Heart right ventricle (tissue), 16 donors: Measurements from ENCODE around the gene TTLL7. TPM values are rescaled to one million over a fixed set of nuclear protein-coding genes. Genes with fewer than 3 reads are reported as not detected.

Experiments used
- ATAC-seq, 8 donors: fragments of 200-7000 bp; cut with Tn5 transposase; one replicate each; pipeline ENCODE4 v1.9.1; 2020; ENCODE audit warnings: mild to moderate bottlenecking in 8 of 8, moderate library complexity in 8 of 8, moderate number of reproducible peaks in 1 of 8
- DNase-seq, 2 donors: peaks; one replicate each; pipeline ENCODE4 v3.0.0-alpha.2; 2020
- H3K27ac ChIP-seq, 10 donors: fragments of 200-600 bp; sonication (generic) in 2 of 10; one replicate each; pipeline versions ENCODE4 v1.5.0 to v1.8.0; 2020 to 2022; ENCODE audit warnings: mild to moderate bottlenecking in 3 of 10
- H3K27me3 ChIP-seq, 7 donors: fragments of 200-600 bp; one replicate each; pipeline ENCODE4 v1.8.0; 2021 to 2022; ENCODE audit warnings: mild to moderate bottlenecking in 2 of 7
- H3K36me3 ChIP-seq, 9 donors: fragments of 200-600 bp; sonication (generic) in 1 of 9; one replicate each; pipeline versions ENCODE4 v1.5.0 to v1.8.0; 2020 to 2022; ENCODE audit warnings: mild to moderate bottlenecking in 2 of 9
- H3K4me1 ChIP-seq, 9 donors: fragments of 200-600 bp; sonication (generic) in 1 of 9; one replicate each; pipeline versions ENCODE4 v1.5.0 to v1.8.0; 2020 to 2022; ENCODE audit warnings: mild to moderate bottlenecking in 4 of 9
- H3K4me3 ChIP-seq, 10 donors: fragments of 200-600 bp; sonication (generic) in 2 of 10; one replicate each; pipeline versions ENCODE4 v1.5.0 to v1.8.0; 2020 to 2022; ENCODE audit warnings: mild to moderate bottlenecking in 7 of 10, moderate library complexity in 2 of 10
- H3K9me3 ChIP-seq, 11 donors: fragments of 200-600 bp in 10 of 11; sonication (generic) in 2 of 11; one replicate each; pipeline versions ENCODE4 v1.5.0 to v1.8.0; 2013 to 2022; ENCODE audit warnings: mild to moderate bottlenecking in 2 of 11, control low read depth in 1 of 11, moderate library complexity in 1 of 11
- CTCF ChIP-seq, 9 donors: fragments of 200-600 bp; sonication (generic) in 2 of 9; IDR thresholded peaks; one replicate each; pipeline versions ENCODE4 v1.5.0 to v1.8.0; 2021 to 2022; ENCODE audit warnings: antibody characterized with exemption in 9 of 9, mild to moderate bottlenecking in 5 of 9, moderate library complexity in 1 of 9
- WGBS, 2 donors: extraction: QIAGEN DNeasy Blood & Tissue Kit; methylation state at CpG; one replicate each; pipeline ENCODE4 v1.1.7; 2013; ENCODE audit warnings: inconsistent platforms in 1 of 2; 5-methylcytosine and 5-hydroxymethylcytosine counted together
- intact Hi-C, 10 donors: fragments of 100-400 bp; cut with DNase I; formaldehyde crosslinking; loops; one replicate each; pipeline versions ENCODE4 v1.11.1 to v1.14.2; 2022
- polyA plus RNA-seq, 2 donors: library from polyadenylated mRNA; stranded (reverse); fragments of 200-250 nt; gene quantifications; one replicate each; pipeline ENCODE4 v1.2.3, GENCODE V29; 2013
- total RNA-seq, 10 donors: library from RNA; stranded (reverse); fragmentation: NEBNext Ultra II Directional in 3 of 10; extraction: Animal tissue kit (Norgen Biotek cat#: 25700) in 3 of 10; gene quantifications; one replicate each; pipeline versions ENCODE4 v1.2.1 to v1.2.4, GENCODE V29; 2021 to 2023
- donor health status: Arrhythmogenic right ventricular cardiomyopathy.
- donor health status: ischemic (EF 13 %, LVEDD 7.1; RV severe dilation, severe dysfunction).
- donor health status: healthy with polysubstance abuse.
- donor health status: DM: no; HTN: yes; CAD: no.
- donor health status: DM: no; HTN: no; CAD: no.
- donor health status: ischemic (EF 25% LVEDD 6.9; RV normal size, moderate dysfunction).
- donor health status: ischemic (EF 25% LVEDD 5.7; RV mildly dilated, moderate dysfunction).
- donor health status: healthy.
- donor health status: DM: yes; HTN: yes; CAD: no.
- donor health status: Ischemic cardiomyopathy.
- donor health status: ischemic (EF 35%, LVEDD 5.7; RV mildly dilated, moderate dysfunction).
- donor health status: nonischemic (EF 11% LVEDD 7.7; RV severe dilation, severe dysfunction).
- donor health status: DM: yes; HTN: yes; CAD: no.
- donor health status: PGD.
- donor health status: ischemic (EF 29% LVEDD 5.4; RV normal size, mild dysfunction).
- donor health status: nonischemic (EF 23%, LVEDD 6.1; RV moderate dilation, normal function).

TTLL7 gene
- total and polyA plus RNA-seq, 12 donors: 1.0 to 12.1 (median 3.7) TPM

GRCh38 chr1:83883979-83884378, 115.0 kb downstream of the TTLL7 start:
- Histone ChIP-seq H3K36me3 (no peaks in the 10 kb centered on the region), H3K27ac (no peak overlapping the region), H3K4me3 (no peak overlapping the region), H3K9me3 (peaks cover 0 to 3% (median 0%) of the 10 kb centered on the region in 11 donors), H3K27me3 (no peaks in the 10 kb centered on the region), H3K4me1 (no peaks in the 10 kb centered on the region)
- no peak for TF ChIP-seq CTCF (IDR thresholded peaks at IDR 0.05)
- intact Hi-C loops: no loop called here
- DNase-seq (no peak), ATAC-seq (no peak)

- DNase-seq (peak; percentile 3 to 6), ATAC-seq (no peak)
- H3K4me1 ChIP-seq: no peaks in the 10 kb centered on the region
- H3K4me3 ChIP-seq: no peak overlapping the region
- intact Hi-C loops: no loop called here
- no peaks in the 10 kb centered on the region for H3K36me3 ChIP-seq
- peak in 1 of 9 donors; percentile 18 for TF ChIP-seq CTCF (IDR thresholded peaks at IDR 0.05)
- WGBS, 2 donors: 43% methylated on average over 2 of the region's 2 CpGs
- H3K27ac ChIP-seq: no peak overlapping the region
- H3K27me3 ChIP-seq: no peaks in the 10 kb centered on the region
- H3K9me3 ChIP-seq: no peaks in the 10 kb centered on the region
Measured at GRCh38 chr1:83882906-83883305, 116.0 kb downstream of the TTLL7 start.

- Histone ChIP-seq H3K9me3 (no peaks in the 10 kb centered on the region), H3K36me3 (no peaks in the 10 kb centered on the region), H3K4me3 (no peak overlapping the region), H3K4me1 (no peaks in the 10 kb centered on the region), H3K27ac (no peak overlapping the region), H3K27me3 (no peaks in the 10 kb centered on the region)
- 85 to 93% methylated on average over 2 of the region's 2 CpGs for WGBS, 2 donors
- DNase-seq (no peak), ATAC-seq (no peak)
- intact Hi-C loops: no loop called here
- TF ChIP-seq CTCF (IDR thresholded peaks at IDR 0.05): no peak
Measured at GRCh38 chr1:83872515-83872914, 126.4 kb downstream of the TTLL7 start.

GRCh38 chr1:83864991-83865390, 133.9 kb downstream of the TTLL7 start:
- no peaks in the 10 kb centered on the region for H3K36me3 ChIP-seq
- no peaks in the 10 kb centered on the region for H3K9me3 ChIP-seq
- peaks cover 0 to 3% (median 0%) of the 10 kb centered on the region in 9 donors for H3K4me1 ChIP-seq
- H3K27me3 ChIP-seq: no peaks in the 10 kb centered on the region
- H3K27ac ChIP-seq: no peak overlapping the region
- DNase-seq (no peak), ATAC-seq (no peak)
- intact Hi-C loops: no loop called here
- no peak for TF ChIP-seq CTCF (IDR thresholded peaks at IDR 0.05)
- H3K4me3 ChIP-seq: no peak overlapping the region
- WGBS, 2 donors: 89 to 93% methylated on average over 2 of the region's 2 CpGs
